Activated naive CD4-positive, alpha-beta T cell treated with anti-CD3 and anti-CD28 coated beads, Interleukin-2, amount 50 U/mL, for 72 hours (primary cell): ENCODE measurements around the gene LDB2. TPM values are rescaled to one million over a fixed set of nuclear protein-coding genes. Genes with fewer than 3 reads are reported as not detected.
"Not testable (repeated sequence)": the region's sequence is repeated elsewhere in the genome, so short reads cannot be mapped to it uniquely, and the experiment has no call there.

Experiments
- ATAC-seq, 2 donors: fragments of 150-1000 bp; cut with Tn5 transposase; 2 replicates each; pipeline ENCODE4 v1.10.0; 2021; ENCODE audit warnings: mild to moderate bottlenecking in 2 of 2, moderate library complexity in 2 of 2
- DNase-seq, 2 donors: peaks; one replicate each; pipeline ENCODE4 v3.0.0; 2021 to 2022; ENCODE audit warnings: low spot score in 2 of 2
- H3K27ac Mint-ChIP-seq, 2 donors: one replicate each; pipeline ENCODE4 v1.8.0; 2022; ENCODE audit warnings: mild to moderate bottlenecking in 2 of 2, mixed read lengths in 2 of 2
- H3K36me3 Mint-ChIP-seq, 2 donors: one replicate each; pipeline ENCODE4 v1.8.0; 2022; ENCODE audit warnings: mixed read lengths in 2 of 2
- H3K9me3 Mint-ChIP-seq, 2 donors: one replicate each; pipeline ENCODE4 v1.8.0; 2022; ENCODE audit warnings: mixed read lengths in 2 of 2
- total RNA-seq, 2 donors: library from RNA; stranded (reverse); gene quantifications; one replicate each; pipeline ENCODE4 v1.2.3, GENCODE V29; 2022

LDB2 gene
- total RNA-seq, 2 donors from 2014 or later = not detected

DNA sequence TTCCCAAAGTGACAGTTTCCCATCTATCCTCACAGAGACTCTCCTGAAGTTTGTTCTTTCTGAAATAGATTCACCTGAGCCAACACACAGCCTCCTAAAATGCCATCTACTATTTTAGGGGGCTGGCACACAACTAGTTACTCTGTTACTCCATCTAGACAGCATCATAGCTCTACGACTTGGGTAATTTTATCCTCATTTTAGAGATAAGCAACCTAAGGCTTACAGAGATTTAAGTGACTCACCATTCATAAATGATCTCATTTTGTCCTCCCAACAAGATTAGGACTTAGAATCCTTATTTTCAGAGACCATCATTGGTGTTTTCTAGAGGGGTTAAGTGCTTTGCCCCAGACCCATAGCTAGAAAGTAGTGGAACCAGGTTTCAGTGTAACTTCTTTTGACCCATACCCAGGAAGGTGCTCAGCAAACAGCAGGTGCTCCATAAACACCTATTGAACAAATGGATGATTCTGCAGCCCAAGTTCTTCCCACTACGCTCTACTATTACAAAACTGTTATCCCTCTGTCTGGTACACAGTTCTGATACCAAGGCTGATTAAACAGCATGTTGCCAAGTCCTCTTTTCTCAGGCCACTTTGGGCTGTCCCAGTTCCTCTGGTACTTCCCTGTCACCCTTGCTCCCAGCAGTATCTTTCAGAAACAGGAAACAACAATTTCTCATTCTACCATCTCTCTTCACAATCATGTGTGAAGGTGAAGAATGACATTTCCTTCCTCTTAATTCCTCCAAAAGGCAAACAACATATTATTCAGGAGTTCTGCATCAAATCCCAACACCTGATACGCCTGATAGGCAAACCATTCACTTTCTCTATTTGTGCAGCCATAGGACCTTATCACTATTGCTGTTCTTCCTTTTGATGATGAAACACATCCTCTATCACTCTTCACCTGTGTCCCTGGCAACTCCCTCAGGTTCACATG lies 367.5 kb downstream of the LDB2 start:
- H3K36me3 Mint-ChIP-seq = no peaks in the 10 kb centered on the region
- no peak overlapping the region for H3K27ac Mint-ChIP-seq
- H3K9me3 Mint-ChIP-seq = no peaks in the 10 kb centered on the region
- DNase-seq = no peak
- ATAC-seq = no peak

DNA sequence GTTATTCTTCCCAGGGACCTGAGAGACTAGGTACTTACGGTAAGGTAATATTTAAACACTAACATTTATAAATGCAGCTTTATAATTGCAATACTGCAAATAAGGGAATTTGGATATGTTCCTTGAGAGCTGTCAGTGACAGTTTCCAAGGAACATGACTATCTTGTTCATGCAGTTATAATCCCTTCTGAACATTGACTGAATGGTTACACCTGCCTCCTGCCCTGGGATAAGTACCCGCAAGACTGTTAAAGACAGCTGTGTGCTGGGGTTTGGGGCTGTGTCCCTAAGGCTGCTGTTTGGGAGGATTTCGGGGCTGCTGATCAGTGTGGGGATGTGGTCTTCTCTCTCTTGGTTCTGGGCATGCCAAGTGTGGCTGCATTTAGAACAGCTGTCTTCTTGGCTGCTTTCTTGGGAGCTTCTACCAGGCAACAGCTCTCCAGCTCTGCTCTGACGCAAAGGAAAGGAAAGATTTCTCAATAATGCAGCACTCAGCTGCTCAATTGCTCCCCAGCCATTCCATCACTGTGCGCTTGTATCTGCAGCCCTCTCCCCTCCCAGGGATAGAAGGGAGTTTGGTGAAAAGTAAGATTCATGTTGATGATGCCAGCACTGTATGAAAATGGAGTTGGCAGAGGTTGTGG lies 373.4 kb downstream of the LDB2 start:
- DNase-seq (no peak), ATAC-seq (no peak)
- H3K27ac Mint-ChIP-seq = no peak overlapping the region
- H3K9me3 Mint-ChIP-seq = no peaks in the 10 kb centered on the region
- no peaks in the 10 kb centered on the region for H3K36me3 Mint-ChIP-seq

DNA sequence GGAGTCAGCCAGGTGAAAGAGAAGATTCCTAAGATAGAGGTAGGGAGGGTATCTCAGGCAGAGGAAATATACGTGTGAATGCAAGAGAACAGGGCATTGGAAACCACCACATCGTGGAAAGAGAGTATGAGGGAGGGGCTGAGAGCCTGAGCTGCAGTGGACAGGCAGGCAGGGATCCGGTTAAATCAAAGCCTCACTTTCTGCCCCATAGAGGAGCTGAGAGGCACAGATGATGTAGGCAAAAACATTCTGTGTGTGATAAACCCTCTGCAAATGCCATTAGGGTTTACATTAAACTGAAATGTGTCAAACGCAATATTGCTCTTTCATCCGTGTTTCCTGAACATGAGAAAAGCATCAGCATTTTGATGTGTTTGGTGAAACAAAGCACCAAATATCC lies 374.0 kb downstream of the LDB2 start:
- H3K27ac Mint-ChIP-seq = no peak overlapping the region
- DNase-seq = no peak
- no peak for ATAC-seq
- H3K9me3 Mint-ChIP-seq = no peaks in the 10 kb centered on the region
- no peaks in the 10 kb centered on the region for H3K36me3 Mint-ChIP-seq

DNA sequence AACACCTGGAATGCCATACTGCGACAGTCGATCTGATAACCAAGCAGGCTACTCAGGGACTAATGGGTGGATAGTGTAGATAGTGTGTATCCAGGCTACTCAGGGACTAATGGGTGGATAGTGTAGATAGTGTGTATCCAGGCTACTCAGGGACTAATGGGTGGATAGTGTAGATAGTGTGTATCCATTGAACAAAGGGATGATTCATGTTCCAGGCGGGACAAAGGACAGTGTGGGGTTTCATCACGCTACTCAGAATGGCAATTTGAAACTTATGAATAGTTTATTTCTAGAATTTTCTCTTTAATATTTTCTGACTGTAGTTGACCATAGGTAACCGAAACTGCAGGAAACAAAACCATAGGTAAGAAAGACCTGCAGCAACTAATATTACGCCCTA lies 374.9 kb downstream of the LDB2 start:
- not testable (repeated sequence) for DNase-seq, H3K36me3 Mint-ChIP-seq, H3K9me3 Mint-ChIP-seq, H3K27ac Mint-ChIP-seq, ATAC-seq

DNA sequence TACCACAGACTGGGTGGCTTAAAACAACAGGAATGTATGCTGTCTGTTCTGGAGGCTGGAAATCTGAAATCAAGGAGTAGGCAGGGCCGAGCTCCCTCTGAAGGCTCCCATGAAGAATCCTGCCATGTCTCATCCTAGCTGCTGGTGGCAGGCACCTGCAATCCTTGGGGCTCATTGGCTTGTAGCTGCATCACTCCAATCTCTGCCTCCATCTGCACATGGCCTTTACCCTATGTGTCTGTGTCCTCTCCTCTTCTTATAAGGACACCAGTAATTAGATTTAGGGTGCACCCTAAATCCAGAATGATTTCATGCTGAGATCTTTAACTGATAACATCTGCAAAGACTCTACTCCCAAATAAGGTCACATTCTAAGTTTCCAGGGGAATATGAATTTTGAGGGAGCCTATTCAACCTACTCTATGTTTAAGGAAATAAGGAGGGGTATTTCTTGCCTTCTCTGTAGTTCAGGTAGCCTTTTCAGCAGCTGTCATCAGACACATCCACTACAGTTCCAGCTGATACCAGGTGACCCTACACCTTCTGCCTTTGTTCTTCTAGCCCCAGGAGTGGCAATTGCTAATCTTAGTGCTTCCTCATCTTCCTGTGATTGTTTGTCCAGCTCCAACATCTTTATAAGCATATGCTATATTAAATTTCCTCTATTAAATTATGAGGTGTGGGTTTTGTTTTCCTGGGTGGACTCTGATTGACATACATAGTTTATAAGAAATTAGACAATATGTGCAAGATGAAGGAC lies 377.1 kb downstream of the LDB2 start:
- no peak for DNase-seq
- Mint-ChIP-seq H3K36me3 (no peaks in the 10 kb centered on the region), H3K27ac (no peak overlapping the region), H3K9me3 (no peaks in the 10 kb centered on the region)
- no peak for ATAC-seq

DNA sequence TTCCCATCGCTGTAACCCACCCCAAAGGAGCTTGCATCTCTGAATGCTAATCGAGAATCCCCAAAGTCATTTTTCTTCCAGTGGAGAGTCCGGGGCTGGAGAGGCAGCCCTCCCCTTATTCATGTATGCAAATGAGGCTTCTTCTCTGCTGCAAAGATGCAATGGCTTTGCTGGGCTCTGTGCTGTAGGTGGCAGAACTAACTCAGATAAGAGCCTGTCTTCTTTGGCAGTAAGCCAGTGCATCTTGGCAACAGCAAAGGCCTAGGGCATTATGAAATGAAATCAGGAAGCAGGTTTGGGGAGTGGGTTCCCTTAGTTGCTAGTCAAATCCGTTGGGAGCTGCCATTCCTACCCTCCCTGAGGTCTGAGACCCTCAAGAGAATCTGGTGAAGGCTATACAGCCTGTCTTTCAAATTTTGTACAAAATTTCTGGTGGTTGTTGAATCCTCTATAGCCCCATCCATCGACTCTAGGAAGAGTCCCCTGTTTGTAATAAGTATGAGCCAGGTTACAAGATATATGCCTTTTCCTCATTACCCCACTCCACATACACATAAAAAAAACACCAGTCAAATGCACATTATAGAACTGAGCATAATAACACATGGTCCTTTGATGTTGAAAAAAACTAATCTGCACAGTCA lies 381.5 kb downstream of the LDB2 start:
- no peaks in the 10 kb centered on the region for H3K36me3 Mint-ChIP-seq
- H3K9me3 Mint-ChIP-seq = no peaks in the 10 kb centered on the region
- DNase-seq (no peak), ATAC-seq (no peak)
- H3K27ac Mint-ChIP-seq = no peak overlapping the region

DNA sequence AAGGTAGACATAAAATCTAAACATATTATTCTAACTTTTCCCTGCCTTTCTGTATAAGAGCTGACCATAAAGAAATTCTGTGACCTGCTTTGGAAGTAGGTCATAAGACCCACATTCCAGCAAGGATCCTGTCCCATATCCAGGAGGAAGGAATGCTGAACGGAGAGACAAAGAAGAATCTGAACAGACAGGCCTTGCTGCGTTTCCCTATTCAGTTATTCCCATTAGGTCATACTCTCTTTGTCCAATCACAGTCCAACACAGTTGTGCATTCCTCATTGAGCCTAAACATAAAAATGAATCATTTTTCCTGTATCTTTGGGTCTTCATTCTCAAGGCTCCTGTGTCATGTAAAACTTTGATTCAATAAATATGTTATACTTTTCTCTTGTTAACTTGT lies 384.6 kb downstream of the LDB2 start:
- peaks cover 0 to 5% of the 10 kb centered on the region in 2 donors for H3K9me3 Mint-ChIP-seq
- no peak for ATAC-seq
- no peak overlapping the region for H3K27ac Mint-ChIP-seq
- DNase-seq = no peak
- no peaks in the 10 kb centered on the region for H3K36me3 Mint-ChIP-seq

DNA sequence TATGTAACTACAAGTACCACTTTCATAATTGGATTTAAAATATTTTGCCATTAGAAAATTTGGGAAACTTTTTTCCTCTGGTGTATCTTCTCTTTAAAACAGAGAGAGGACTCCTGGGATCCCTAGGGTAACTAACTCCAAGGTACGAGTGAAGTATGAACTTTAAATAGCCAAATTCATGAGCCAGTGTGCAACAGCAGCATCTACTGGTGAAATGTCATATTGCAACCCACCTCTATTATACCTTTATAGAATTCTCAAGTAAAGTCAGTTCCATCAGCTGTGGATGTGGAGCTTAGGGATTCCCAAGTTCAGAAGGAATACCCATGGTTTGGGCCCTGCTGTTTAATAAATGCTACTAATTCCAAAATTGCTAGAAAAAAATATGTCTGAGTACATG lies 389.5 kb downstream of the LDB2 start:
- Mint-ChIP-seq H3K27ac (no peak overlapping the region), H3K36me3 (no peaks in the 10 kb centered on the region), H3K9me3 (peaks cover 11 to 13% of the 10 kb centered on the region in 2 donors)
- no peak for DNase-seq
- no peak for ATAC-seq

DNA sequence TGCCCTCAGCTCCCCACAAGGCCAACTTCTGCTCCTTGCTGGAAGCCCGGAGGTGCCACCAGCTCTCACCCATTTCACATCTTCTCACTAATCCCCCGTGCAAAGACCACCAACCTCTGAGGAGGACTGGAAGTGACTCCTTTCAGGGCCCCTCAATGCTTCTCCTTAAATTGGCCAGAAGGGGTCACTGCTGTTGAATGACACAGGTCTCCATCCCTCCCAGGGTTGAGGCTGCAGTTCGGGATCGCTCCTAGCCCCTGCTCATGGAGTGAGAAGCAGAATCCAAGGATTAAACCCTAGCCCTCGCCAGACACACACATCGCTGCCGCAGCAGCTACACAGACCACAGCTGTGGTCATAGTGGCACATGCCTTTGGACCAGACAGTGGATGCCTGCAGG lies 392.7 kb downstream of the LDB2 start:
- Mint-ChIP-seq H3K36me3 (no peaks in the 10 kb centered on the region), H3K27ac (no peak overlapping the region), H3K9me3 (peaks cover 8 to 11% of the 10 kb centered on the region in 2 donors)
- DNase-seq = no peak
- no peak for ATAC-seq

DNA sequence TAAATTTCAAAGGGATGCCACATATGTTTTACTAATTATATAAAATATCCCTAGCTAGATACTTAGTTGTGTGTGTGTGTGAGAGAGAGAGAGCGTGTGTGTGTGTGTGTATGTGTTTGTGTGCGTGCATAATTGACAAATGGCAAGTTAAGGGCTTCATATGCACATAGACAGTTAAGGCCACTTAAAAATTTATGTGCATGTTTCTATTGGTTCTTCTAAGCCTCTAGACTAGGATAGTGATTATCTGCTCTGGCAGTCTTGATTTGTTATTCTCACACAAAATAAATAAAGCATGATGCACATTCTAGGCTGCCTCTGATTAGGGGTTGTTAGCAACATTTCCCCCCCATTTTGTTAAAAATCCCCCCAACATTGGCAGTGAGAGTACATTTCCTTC lies 393.2 kb downstream of the LDB2 start:
- DNase-seq (no peak), ATAC-seq (no peak)
- peaks cover 8 to 11% of the 10 kb centered on the region in 2 donors for H3K9me3 Mint-ChIP-seq
- no peak overlapping the region for H3K27ac Mint-ChIP-seq
- H3K36me3 Mint-ChIP-seq = no peaks in the 10 kb centered on the region

DNA sequence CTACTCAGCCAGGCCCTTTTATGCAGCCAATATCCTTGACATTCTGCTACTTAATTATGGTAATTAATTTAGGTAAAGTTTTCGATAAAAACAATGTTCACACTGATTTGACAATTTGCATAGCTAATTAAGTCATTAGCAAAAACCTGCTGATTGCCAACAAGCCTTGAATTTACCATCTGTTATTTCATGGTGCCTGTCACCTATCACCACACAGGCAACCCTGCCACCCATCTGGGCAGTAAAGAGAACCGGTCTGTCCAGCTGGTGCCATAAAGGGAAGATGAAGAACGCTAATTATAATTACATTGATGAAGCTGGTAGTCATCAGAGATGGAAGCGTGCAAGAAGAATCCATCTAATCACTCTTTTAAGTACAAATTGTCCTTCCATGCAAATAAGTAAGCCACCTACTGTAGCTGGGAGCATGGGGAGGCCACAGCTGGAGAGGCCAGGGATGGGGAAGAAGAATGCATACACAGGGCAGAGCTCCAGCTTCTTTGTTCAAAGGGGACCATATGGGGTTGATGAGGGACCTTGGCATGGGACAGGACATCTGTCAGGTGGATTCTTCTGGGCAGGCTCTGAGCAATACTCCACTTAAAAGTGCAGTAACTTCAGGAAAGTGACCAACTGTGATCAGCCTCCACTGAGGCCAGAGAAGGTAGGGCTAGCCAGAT lies 394.9 kb downstream of the LDB2 start:
- DNase-seq (no peak), ATAC-seq (no peak)
- H3K36me3 Mint-ChIP-seq = no peaks in the 10 kb centered on the region
- H3K9me3 Mint-ChIP-seq = peaks cover 8 to 9% of the 10 kb centered on the region in 2 donors
- H3K27ac Mint-ChIP-seq = no peak overlapping the region

DNA sequence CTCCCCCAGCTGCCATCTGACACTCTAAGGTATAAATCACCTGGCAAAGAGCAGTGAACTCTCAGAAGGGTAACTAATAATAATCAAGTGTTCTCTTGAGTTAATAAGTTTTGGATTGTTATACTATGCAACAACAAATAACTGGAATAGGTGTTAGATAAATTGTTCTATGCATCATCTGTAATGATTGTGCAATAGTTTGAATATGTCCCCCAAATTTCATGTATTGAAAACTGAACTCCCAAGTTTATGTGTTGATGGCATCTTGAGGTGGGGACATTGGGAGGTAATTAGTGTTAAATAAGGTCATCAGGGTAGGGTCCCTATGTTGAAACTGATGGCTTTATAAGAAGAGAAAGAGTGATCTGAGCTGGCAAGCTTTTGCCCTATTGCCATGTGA lies 399.5 kb downstream of the LDB2 start:
- DNase-seq = no peak
- Mint-ChIP-seq H3K27ac (no peak overlapping the region), H3K9me3 (no peaks in the 10 kb centered on the region), H3K36me3 (no peaks in the 10 kb centered on the region)
- no peak for ATAC-seq

DNA sequence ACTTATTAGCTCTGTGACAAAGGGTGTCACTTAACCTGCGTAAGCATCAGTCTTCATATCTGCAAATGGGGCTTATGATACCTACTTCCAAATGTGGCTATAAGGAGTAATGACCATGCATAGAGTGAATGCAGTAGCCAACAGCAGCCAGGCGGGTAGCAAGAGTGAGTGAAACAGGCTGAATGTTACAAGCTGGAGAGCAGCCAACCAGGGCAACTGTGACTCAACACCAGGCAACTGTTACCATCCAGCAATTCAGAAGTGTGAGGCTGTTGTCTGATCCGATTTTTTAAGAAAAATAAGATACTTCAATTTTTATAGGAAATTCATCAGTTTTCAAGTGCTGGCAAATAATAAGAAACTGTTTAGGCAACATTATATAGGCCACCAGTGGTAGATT lies 401.9 kb downstream of the LDB2 start:
- no peak for DNase-seq
- H3K9me3 Mint-ChIP-seq = no peaks in the 10 kb centered on the region
- no peaks in the 10 kb centered on the region for H3K36me3 Mint-ChIP-seq

DNA sequence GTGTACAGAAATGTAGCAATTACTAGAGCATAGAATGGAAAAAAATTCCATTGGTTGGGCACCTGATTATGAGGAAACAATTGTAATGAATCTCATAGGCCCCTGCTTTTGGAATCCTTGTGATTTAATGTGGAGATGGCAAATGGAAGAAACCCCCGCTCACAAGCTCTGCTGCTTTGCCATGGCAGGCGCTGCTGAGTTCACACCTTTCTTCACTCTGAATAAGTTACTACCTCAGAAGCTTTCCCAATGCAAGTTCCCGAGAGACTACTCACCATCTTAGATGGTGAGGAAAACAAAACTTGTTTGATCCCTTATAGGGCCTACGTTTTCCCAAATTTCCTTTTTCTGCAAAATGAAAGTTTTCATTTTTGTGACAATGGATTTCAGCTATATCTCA lies 405.6 kb downstream of the LDB2 start:
- H3K9me3 Mint-ChIP-seq = peaks cover 1 to 7% of the 10 kb centered on the region in 2 donors
- H3K27ac Mint-ChIP-seq = no peak overlapping the region
- DNase-seq (no peak), ATAC-seq (no peak)
- H3K36me3 Mint-ChIP-seq = peaks cover 0 to 4% of the 10 kb centered on the region in 2 donors

More for the DNA sequence above, 401.9 kb downstream of the LDB2 start:
- no peak for ATAC-seq
- no peak overlapping the region for H3K27ac Mint-ChIP-seq

DNA sequence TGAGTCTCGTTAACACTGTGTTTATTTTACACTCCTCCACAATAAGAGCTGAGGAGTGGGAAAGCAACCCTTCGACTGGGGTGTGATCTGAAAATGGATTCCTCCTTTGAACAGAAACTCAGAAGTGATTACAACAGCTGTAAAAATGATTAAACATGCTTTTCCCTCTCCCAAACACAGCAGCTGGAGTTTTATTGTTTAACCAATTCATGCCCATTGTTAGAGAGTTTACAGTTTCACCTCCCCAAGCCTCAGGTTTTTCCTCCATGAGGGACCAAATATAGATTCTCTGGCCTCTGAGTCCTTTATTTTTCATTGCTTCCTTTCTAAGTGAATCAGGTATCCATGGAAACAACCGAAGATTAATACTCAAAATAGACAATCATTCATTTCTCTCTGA lies 409.2 kb downstream of the LDB2 start:
- no peak overlapping the region for H3K27ac Mint-ChIP-seq
- peaks cover 0 to 4% of the 10 kb centered on the region in 2 donors for H3K36me3 Mint-ChIP-seq
- peaks cover 5 to 15% of the 10 kb centered on the region in 2 donors for H3K9me3 Mint-ChIP-seq
- ATAC-seq = no peak
- no peak for DNase-seq

DNA sequence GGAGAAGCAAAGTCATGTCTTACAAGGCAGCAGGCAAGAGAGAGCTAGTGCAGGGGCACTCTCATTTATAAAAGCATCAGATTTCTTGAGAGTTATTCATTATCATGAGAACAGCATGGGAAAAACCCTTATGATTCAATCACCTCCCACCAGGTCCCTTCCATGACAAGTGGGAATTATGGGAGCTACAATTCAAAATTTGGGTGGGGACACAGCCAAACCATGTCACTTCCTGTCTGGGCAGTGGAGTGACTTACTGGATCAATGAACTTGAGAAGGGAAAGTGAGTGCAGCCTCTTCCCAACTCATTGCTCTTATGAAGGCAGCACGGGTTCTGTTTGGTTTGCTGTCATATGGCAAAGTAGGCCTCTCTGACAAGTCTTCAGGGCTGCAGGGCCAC lies 410.4 kb downstream of the LDB2 start:
- H3K27ac Mint-ChIP-seq = no peak overlapping the region
- H3K9me3 Mint-ChIP-seq = peaks cover 5 to 15% of the 10 kb centered on the region in 2 donors
- no peak for DNase-seq
- H3K36me3 Mint-ChIP-seq = peaks cover 0 to 4% of the 10 kb centered on the region in 2 donors
- no peak for ATAC-seq
